Measurements from ENCODE around the gene YPEL3. TPM values are rescaled to one million over a fixed set of nuclear protein-coding genes. Genes with fewer than 3 reads are reported as not detected.

The YPEL3 gene
- total RNA-seq, 2 experiments from 2014 or later: 13.3 to 13.6 TPM

DNA sequence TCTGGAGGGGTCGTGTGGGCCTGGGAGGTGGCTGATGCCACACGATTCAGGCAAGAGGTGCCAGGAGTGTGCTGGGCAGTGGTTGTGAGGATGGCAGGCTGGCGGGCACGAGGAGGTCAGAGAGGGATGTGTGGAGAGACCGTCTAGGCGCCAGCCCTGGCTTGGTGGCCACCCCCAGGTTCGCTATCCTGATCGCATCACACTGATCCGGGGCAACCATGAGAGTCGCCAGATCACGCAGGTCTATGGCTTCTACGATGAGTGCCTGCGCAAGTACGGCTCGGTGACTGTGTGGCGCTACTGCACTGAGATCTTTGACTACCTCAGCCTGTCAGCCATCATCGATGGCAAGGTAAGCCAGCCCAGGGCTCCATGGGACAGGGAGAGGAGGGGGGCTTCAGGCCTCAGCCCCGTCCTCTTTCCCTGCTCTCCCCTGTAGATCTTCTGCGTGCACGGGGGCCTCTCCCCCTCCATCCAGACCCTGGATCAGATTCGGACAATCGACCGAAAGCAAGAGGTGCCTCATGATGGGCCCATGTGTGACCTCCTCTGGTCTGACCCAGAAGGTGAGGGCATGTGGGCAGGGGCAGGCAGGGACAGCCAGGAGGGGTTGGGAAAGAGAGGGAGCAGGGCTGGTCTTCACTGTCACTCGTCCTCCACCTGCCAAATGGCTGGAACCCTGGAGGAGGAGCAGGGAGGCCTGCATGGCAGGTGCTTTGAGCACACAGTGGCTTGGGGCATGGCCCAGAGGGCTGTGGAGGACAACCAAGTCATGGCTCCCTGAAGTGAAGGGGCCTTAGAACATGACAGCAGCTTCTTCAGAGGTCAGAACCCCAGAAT, 12.6 kb downstream of the YPEL3 start:
- POLR2A ChIA-PET: no interaction called here
- CTCF ChIA-PET: interaction anchor here (1.3 kb wide), 1 partner anchor 9 kb away, joined by 5 read pairs; no protein-coding TSS in a partner anchor

DNA sequence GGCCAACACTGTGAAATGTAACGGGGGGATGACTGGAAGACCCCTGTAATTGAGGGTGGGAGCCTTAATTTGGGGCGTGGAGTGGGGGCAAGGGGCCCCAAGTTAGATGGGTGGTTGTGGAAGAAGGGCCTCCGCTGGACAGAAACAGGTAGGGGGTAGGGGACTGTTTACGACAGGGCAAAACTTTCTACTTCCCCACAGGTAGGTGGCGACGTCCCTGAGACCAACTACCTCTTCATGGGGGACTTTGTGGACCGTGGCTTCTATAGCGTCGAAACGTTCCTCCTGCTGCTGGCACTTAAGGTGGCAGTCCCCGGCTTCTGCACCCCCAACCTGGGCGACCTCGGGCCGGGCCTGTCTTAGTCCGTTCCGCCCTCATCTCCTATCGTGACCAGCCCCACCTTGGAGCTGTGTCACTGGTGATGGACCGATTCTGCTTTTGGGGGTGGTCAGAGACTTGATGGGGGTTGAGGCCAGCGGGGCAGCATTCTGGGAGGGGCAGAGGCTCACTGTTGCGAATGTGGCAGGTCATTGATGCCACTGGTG, 13.4 kb downstream of the YPEL3 start:
- ChIA-PET CTCF (interaction anchor here (0.7 to 1.3 kb wide), 2 partner anchors 9 to 10 kb away, joined by 3 to 5 read pairs; partner anchors contain the start of gene TBX6), POLR2A (no interaction called here)

DNA sequence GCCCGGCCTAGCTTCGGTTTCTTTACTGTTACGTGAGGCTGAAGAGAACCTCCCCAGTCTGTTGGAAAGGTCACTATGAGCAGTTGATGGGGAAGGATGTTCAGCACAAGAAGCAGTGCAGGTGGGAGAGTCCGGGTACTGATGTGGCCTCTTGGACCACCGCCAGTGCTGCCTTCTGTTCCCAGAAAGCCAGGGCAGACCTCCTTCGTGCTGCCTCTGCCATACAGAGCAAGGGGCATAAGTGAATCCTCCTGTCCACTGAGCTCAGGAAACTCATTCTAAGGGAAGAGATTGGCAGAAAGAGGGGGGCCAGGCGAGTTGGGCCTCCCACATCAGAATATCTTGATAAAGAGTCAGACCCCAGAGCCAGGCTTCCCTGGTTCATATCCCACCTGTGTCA, 16.5 kb downstream of the YPEL3 start:
- POLR2A ChIA-PET: interaction anchor here (1.3 kb wide), 1 partner anchor 11 kb away, joined by 3 read pairs; no protein-coding TSS in a partner anchor
- CTCF ChIA-PET: interaction anchor here (1.0 to 1.4 kb wide), 2 partner anchors 13 to 24 kb away, joined by 3 read pairs; partner anchors contain the start of gene TBX6

DNA sequence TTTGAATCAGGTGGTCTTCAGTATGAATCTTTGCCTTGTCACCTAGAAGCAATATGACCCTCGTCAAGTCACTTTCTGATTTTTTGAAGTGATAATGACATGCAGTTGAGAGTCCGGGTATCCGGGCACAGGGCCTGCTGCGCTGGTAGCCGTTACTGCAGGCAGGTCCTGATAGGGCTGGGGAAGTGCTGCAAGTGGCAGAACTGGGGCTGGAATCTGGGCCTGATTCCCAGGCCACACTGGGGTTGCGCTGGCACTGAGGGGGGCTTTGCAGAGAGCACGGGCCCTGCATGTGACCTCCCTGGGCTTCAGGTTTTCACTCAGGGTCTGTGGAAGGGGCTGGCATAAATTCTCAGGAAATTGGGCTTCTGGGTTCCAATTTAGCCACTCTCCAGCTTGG, 17.3 kb downstream of the YPEL3 start:
- POLR2A ChIA-PET: interaction anchor here (1.3 to 5.0 kb wide), 3 partner anchors 11 to 13 kb away, joined by 3 to 28 read pairs (median 4); partner anchors contain the start of genes ALDOA and TBX6
- CTCF ChIA-PET: interaction anchor here (1.3 to 3.1 kb wide), 3 partner anchors 11 to 24 kb away, joined by 3 to 25 read pairs (median 4); partner anchors contain the start of gene TBX6

DNA sequence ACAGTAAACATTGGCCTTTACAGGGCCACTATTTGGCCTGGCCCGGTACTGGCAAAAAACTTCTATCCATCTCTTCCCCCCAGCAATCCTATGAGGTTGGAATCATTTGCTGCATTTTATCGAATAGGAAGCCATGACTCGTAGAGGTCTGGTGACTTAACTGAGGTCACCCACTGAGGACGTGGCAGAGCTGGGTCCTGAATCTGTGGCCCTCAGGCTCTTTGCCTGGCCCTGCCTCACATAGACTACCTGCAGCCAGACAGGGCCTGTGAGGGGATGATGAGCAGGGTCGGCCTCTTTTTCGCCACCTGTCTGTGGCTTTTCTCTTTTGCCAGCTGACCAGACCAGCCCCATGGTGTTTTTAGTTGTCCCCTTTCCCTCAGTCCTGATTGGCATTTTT, 18.4 kb downstream of the YPEL3 start:
- ChIA-PET CTCF (interaction anchor here (0.8 to 3.1 kb wide), 3 partner anchors 13 to 15 kb away, joined by 3 to 25 read pairs (median 4); partner anchors contain the start of gene TBX6), POLR2A (interaction anchor here (0.6 to 5.0 kb wide), 3 partner anchors 12 to 369 kb away, joined by 4 to 28 read pairs (median 12); partner anchors contain the start of genes ALDOA and TBX6)

DNA sequence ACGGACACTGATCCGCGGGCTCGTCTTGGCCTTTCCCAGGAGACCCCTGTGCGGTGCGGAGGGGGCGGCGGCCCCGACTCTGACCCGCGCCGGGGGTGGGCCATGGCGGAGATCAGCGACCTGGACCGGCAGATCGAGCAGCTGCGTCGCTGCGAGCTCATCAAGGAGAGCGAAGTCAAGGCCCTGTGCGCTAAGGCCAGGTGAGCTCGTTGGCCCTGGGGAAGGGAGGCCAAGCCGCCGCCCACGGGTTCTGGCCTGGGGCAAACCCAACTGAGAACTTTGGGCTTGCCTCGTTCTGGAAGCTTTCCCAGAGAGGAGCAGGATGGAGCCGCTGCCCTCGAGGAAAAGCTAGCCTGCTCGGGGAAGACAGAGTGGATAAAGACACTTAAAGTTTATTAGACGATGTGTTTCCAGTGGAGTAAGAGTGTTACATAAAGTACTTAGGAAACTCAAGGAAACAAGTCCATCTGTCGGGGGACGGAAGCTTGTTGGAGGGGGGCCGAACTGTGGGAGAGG, 19.7 kb downstream of the YPEL3 start:
- CTCF ChIA-PET: interaction anchor here (0.6 to 3.1 kb wide), 6 partner anchors 11 to 582 kb away, joined by 3 to 25 read pairs (median 3); partner anchors contain the start of genes FBRS and TBX6
- POLR2A ChIA-PET: interaction anchor here (1.0 to 5.0 kb wide), 3 partner anchors 10 to 16 kb away, joined by 3 to 28 read pairs (median 3); partner anchors contain the start of genes ALDOA and TBX6

DNA sequence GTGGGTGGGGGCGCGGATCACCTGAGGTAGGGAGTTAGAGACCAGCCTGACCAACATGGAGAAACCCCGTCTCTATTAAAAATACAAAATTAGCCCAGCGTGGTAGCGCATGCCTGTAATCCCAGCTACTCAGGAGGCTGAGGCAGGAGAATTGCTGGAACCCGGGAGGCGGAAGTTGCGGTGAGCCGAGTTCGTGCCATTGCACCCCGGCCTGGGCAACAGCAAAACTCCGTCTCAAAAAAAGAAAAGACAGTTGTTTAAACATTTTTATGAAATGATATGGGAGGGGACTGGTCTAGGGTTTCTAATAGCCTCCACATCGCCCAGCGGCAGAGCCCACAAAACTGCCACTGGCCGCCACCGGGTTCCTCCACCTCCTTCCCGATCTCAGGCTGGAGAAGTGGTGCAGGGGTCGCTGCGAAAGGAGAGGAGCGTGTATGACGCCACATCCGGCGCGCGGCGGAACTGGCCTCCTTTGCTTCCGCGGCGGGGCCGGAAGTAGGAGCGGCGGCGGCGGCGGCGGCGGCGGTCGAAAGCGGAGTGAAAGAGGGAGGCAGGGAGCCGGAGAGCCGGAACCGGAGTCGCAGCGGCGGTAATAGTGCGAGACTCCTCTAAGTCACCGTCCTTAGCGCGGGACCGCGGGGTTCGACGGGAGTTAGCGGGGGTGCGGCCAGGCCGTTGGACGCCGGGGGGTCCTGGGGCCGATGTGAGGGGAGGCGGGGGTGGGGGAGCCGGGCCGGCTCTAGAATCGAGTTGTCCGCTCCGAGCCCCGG, 20.3 kb downstream of the YPEL3 start, which contains the start of gene PPP4C:
TSS of gene PPP4C (plus strand) at position 492 of the 773 bp plus-strand sequence. CDS start 384 bp downstream, outside the sequence.
- POLR2A ChIA-PET: interaction anchor here (1.0 to 5.0 kb wide), 4 partner anchors 10 to 17 kb away, joined by 3 to 28 read pairs (median 3); partner anchors contain the start of genes ALDOA and TBX6
- CTCF ChIA-PET: interaction anchor here (0.7 to 3.1 kb wide), 5 partner anchors 10 to 20 kb away, joined by 3 to 25 read pairs (median 3); partner anchors contain the start of gene TBX6

DNA sequence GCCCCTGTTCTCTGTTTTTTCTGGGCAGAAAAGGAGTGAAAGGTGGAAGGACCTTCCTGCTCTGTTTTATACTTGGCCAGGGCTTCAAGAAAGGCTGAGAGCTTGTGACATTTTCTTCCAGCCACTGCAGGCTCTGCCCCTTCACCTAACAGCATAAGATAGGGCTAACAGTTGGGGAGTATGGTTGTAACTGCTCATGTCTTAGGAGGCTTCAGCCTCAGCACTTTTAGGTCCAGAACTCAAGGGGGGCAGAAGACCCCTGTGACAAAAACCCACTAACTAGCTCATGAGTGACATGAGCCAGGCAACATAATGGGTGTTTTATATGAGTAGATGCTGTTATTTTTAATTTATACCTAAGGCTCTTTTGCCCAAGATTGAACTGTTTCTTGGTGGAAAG, 25.5 kb downstream of the YPEL3 start:
- CTCF ChIA-PET: no interaction called here
- POLR2A ChIA-PET: interaction anchor here (0.7 kb wide), 1 partner anchor 270 kb away, joined by 3 read pairs; no protein-coding TSS in a partner anchor

DNA sequence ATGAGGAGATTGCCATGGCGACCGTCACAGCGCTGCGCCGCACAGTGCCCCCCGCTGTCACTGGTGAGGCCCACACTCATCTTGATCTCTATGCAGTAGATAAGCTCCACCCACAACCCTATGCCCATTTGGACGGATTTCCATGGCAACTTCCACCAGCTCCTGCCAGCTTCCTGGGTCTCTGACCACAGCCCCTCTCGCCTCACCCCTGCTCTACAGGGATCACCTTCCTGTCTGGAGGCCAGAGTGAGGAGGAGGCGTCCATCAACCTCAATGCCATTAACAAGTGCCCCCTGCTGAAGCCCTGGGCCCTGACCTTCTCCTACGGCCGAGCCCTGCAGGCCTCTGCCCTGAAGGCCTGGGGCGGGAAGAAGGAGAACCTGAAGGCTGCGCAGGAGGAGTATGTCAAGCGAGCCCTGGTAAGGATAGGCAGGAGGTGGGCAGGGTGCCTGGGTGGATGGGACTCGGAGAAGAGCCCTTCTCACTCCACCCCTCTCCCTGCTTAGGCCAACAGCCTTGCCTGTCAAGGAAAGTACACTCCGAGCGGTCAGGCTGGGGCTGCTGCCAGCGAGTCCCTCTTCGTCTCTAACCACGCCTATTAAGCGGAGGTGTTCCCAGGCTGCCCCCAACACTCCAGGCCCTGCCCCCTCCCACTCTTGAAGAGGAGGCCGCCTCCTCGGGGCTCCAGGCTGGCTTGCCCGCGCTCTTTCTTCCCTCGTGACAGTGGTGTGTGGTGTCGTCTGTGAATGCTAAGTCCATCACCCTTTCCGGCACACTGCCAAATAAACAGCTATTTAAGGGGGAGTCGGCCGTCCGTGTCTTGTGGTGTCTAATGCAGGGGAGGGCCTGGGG, 26.2 kb downstream of the YPEL3 start:
- CTCF ChIA-PET: no interaction called here

DNA sequence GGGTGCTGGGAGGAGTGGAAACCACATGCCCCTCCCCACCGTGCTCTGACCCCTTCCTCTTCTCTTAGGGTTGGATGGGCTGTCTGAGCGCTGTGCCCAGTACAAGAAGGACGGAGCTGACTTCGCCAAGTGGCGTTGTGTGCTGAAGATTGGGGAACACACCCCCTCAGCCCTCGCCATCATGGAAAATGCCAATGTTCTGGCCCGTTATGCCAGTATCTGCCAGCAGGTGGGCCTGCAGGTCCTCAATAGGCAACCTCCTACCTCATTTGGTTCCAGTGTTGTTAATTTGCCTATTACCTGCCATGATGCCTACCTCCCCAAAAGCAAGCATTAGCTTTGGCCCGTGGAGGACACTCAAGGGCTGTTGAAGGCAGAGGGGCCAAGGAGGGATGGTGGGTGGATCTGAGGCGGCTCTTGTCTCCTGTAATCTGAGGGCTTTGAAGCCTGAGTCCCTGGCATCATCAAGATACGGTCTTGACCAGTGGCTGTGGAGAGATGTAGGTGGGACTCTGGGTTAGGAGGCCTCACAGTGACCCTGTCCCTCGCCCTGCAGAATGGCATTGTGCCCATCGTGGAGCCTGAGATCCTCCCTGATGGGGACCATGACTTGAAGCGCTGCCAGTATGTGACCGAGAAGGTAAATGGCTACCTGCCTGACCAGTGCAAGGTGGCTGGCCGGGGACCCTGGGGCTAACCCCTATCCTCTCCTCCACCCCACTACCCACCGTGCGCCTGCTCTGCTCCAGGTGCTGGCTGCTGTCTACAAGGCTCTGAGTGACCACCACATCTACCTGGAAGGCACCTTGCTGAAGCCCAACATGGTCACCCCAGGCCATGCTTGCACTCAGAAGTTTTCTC, 27.0 kb downstream of the YPEL3 start:
- ChIA-PET CTCF (interaction anchor here (0.6 to 1.1 kb wide), 2 partner anchors 23 to 86 kb away, joined by 3 to 5 read pairs; partner anchors contain the start of gene TBX6), POLR2A (interaction anchor here (0.6 kb wide), 2 partner anchors 12 to 113 kb away, joined by 5 to 7 read pairs; no protein-coding TSS in a partner anchor)

More for the DNA sequence above, 26.2 kb downstream of the YPEL3 start:
- POLR2A ChIA-PET: interaction anchor here (0.7 kb wide), 1 partner anchor 269 kb away, joined by 3 read pairs; no protein-coding TSS in a partner anchor

DNA sequence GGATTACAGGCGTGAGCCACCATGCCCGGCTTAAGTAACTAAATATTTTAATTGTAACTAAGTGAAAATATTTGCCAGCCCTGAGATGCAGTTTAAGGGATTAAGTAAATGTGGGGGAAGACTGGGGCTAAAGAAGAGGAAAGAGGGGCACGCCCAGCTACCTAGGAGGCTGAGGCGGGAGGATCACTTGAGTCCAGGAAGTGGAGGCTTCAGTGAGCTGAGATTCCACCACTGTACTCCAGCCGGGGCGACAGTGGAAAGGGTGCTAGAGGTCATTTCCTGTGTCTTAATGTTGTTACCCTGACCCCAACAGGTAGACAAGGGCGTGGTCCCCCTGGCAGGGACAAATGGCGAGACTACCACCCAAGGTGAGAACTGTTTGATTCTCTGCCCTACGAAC, 27.7 kb downstream of the YPEL3 start:
- POLR2A ChIA-PET: interaction anchor here (0.6 kb wide), 1 partner anchor 12 kb away, joined by 5 read pairs; no protein-coding TSS in a partner anchor

DNA sequence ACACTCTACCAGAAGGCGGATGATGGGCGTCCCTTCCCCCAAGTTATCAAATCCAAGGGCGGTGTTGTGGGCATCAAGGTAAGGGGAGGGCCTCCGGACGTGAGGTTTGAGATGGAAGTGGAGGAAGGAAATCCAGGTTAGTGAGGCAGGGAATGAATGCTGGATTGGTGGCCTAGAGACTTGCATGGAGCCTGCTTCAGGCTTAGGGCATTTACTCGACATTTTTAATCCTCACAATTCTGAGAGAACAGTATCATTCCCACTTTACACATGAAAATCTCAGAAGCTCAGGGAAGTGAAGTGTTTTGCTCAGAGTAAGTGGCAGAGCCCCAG, 28.5 kb downstream of the YPEL3 start:
- ChIA-PET POLR2A (interaction anchor here (1.4 to 3.2 kb wide), 2 partner anchors 9 to 25 kb away, joined by 6 to 28 read pairs; partner anchors contain the start of genes PPP4C and TBX6), CTCF (interaction anchor here (2.1 kb wide), 1 partner anchor 24 kb away, joined by 10 read pairs; the partner anchor contains the start of gene TBX6)

More for the DNA sequence above, 27.7 kb downstream of the YPEL3 start:
- CTCF ChIA-PET: interaction anchor here (0.6 to 2.1 kb wide), 3 partner anchors 23 to 87 kb away, joined by 3 to 10 read pairs (median 5); partner anchors contain the start of gene TBX6

DNA sequence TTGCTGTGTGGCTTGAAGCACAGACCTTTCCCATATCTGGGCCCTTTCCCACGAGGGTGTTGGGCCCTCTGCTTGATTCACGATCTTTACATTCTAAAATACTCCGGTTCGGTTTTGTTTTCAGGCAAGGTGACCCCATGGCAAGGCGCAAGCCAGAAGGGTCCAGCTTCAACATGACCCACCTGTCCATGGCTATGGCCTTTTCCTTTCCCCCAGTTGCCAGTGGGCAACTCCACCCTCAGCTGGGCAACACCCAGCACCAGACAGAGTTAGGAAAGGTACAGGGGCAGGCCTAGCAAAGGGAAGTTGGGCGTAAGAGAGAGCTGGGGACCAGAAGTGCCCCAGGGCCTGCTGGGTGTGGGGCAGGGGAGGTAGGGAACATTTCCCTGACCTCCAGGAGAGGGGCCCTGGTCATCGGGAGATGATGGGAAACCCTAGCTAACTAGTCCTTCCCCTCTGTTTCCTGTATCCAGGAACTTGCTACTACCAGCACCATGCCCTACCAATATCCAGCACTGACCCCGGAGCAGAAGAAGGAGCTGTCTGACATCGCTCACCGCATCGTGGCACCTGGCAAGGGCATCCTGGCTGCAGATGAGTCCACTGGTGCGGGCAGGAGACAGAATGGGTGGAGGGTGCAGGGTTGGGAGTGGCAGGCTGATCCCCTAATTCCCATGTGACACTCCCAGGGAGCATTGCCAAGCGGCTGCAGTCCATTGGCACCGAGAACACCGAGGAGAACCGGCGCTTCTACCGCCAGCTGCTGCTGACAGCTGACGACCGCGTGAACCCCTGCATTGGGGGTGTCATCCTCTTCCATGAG, 29.0 kb downstream of the YPEL3 start:
- ChIA-PET POLR2A (interaction anchor here (1.1 to 3.2 kb wide), 3 partner anchors 10 to 119 kb away, joined by 3 to 28 read pairs (median 6); partner anchors contain the start of genes PPP4C and TBX6), CTCF (interaction anchor here (0.6 to 2.1 kb wide), 3 partner anchors 14 to 376 kb away, joined by 3 to 10 read pairs (median 3); partner anchors contain the start of gene TBX6)

DNA sequence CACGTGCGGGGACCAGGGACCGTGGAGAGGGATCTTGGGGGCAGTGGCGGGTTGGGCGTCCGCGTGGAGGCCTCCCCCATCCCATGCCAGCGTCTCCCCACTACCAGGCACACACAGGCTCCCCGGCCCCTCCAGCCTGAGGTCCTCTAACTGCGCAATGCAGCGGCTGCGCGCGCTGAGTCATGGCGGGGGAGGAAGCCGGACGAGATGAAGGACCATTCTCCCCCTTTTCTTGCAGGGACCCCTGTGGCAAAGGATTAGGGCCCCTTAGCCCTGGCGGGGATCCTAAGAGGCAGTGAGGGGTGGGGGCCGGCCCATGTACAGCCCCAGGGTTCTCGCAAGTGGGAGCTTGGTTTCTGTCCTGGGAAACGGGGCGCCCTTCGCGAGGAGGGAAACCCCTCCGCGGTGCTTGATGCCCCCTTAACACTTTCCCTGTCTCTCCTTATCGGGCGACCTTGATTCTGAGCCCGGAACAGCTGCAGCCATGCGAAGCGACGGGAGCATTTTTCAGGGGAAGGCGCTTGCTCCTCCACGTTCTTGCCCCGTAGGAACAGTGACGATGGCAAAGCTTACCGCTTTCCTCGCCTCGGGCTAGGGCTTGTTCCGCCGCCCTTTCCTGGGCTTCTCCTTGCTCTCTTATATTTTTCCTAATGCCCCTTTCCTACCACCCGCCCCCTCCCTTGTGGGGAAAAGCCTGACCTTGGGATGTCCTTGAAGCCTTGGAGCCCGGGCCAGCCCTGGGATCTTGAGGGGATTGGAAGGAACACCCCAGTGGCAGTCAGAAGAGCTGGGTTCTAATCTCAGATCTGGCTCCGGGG, 29.9 kb downstream of the YPEL3 start:
- ChIA-PET CTCF (interaction anchor here (0.6 to 2.3 kb wide), 6 partner anchors 9 to 375 kb away, joined by 3 to 10 read pairs (median 3); partner anchors contain the start of gene TBX6), POLR2A (interaction anchor here (0.9 to 3.2 kb wide), 11 partner anchors 10 to 259 kb away, joined by 3 to 28 read pairs (median 5); partner anchors contain the start of genes ASPHD1, PPP4C, TAOK2 and TBX6)
